ENCODE results near the gene PDE4D.

Gene PDE4D

GRCh38 chr5:59021286-59021673 lies 872.2 kb downstream of the PDE4D start:
- no peak for TF ChIP-seq CTCF (conservative IDR thresholded peaks at IDR 0.05; ENCODE audit: low read length)
- no peak for DNase-seq (ENCODE audit: low read depth)

GRCh38 chr5:59020611-59021285 lies 872.8 kb downstream of the PDE4D start:
- no peak overlapping the region for H3K4me3 ChIP-seq (ENCODE audit: low read length)
- TF ChIP-seq CTCF (conservative IDR thresholded peaks at IDR 0.05; ENCODE audit: low read length): no peak
- DNase-seq (ENCODE audit: low read depth): no peak

More at GRCh38 chr5:59021286-59021673, 872.2 kb downstream of the PDE4D start:
- no peak overlapping the region for H3K4me3 ChIP-seq (ENCODE audit: low read length)

- DNase-seq (ENCODE audit: low read depth): no peak
- no peak for TF ChIP-seq CTCF (conservative IDR thresholded peaks at IDR 0.05; ENCODE audit: low read length)
- H3K4me3 ChIP-seq (ENCODE audit: low read length): no peak overlapping the region
These were observed 874.4 kb downstream of the PDE4D start for GRCh38 chr5:59019078-59019477.

DNA sequence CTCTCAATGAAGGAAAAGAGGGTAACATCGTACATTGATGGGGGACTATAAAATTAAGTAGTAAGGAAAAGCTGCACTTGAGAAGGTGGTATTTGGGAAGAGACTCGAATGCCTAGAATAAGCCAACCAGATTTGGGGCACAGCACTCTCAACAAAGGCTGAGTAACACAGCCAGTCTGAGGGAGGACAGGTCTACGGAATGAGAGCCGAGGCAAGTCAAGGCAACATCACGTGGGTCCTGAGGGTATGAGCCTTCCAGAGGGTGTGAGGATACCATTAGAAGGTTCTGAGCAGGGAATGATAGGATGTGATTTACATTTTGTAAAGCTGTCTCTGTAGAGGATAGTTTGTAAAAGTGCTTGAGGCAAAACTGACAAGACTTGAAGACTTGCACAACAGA lies 876.6 kb downstream of the PDE4D start:
- no peak for TF ChIP-seq CTCF (conservative IDR thresholded peaks at IDR 0.05; ENCODE audit: low read length)
- DNase-seq (ENCODE audit: low read depth): no peak
- H3K4me3 ChIP-seq (ENCODE audit: low read length): no peak overlapping the region

DNA sequence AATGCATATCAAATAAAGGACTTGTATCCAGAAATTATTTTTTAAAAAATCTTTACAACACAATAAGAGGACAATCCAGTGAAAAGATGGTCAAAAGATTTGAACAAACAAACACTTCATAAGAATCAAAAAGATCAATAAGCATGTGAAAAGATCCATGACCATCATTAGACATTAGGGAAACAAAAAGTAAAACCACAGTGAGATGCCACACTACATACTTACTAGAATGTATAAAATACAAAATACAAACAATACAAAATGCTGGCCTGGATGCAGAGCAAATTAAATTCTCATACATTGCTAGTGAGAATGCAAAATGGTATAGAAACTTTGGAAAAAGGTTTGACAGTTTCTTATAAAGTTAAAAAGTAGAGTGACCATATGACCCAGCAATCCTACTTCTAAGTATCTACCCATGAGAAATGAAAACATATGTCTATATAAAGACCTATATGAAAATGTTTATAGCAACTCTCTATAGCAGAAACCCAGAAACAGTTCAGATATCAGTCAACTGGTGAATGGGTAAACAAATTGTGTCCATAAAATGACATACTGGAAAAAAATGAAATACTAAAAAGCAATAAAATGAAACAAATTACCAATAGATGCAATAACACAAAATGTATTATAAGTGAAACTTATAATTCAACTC lies 884.6 kb downstream of the PDE4D start:
- no peak overlapping the region for H3K4me3 ChIP-seq (ENCODE audit: low read length)
- no peak for TF ChIP-seq CTCF (conservative IDR thresholded peaks at IDR 0.05; ENCODE audit: low read length)
- DNase-seq (ENCODE audit: low read depth): no peak

DNA sequence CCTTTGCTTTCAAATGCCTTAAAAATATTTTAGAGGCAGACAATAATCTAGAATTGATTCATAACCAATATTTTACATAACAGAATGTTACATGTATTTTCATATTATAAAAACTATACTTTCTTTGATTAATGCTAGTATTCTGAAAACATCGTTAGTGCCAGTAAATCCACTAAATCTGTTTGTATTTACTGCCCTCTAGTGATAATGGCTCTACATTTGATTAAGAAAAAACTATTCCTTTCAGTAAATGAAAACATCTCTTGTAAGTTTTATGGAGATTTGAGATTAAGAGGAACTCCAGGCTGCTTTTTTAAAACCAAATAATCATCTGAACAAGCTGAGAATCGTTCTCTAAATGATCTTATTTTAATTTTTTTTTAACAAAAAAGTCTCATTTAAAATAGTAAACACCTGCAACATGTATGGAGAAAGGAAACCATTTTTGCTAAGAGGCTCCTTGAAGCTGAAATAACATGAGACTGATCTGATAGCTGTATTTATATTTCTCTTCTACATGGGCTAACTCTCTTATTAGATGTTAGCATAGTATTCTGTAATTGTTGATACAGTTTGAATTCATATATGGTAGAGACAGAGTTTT lies 886.0 kb downstream of the PDE4D start:
- H3K4me3 ChIP-seq (ENCODE audit: low read length): no peak overlapping the region
- TF ChIP-seq CTCF (conservative IDR thresholded peaks at IDR 0.05; ENCODE audit: low read length): peak; percentile 61
- peak; percentile 41 for DNase-seq (ENCODE audit: low read depth)

Data from AG10803 (cell line).